ENCODE data around the gene AASDHPPT.

GRCh38 chr11:106031202-106031810 lies 46.2 kb upstream of the AASDHPPT start:
- TF ChIP-seq CTCF (conservative IDR thresholded peaks at IDR 0.05; ENCODE audit: low read length) (no peak), EZH2phosphoT487 (IDR thresholded peaks at IDR 0.05; ENCODE audit: borderline replicate concordance) (no peak)
